PC-3 (cell line): ENCODE data around the gene RBMS2.

Source experiments
- EZH2 ChIP-seq: fragments of 300-600 bp; sonication (generic); IDR thresholded peaks from one replicate; pipeline ENCODE4 v1.6.1; 2017; ENCODE audit warnings: antibody characterized with exemption, mild to moderate bottlenecking, low read length; ENCODE audit not compliant: unreplicated experiment
- TF ChIP-seq, protein P1 (sequence below): fragments of 300-600 bp; sonication (generic); conservative IDR thresholded peaks from 2 replicates; pipeline ENCODE4 v1.5.1; 2017; ENCODE audit warnings: antibody characterized with exemption, low read depth, mild to moderate bottlenecking, low read length

- TF ChIP-seq, protein P1, sequence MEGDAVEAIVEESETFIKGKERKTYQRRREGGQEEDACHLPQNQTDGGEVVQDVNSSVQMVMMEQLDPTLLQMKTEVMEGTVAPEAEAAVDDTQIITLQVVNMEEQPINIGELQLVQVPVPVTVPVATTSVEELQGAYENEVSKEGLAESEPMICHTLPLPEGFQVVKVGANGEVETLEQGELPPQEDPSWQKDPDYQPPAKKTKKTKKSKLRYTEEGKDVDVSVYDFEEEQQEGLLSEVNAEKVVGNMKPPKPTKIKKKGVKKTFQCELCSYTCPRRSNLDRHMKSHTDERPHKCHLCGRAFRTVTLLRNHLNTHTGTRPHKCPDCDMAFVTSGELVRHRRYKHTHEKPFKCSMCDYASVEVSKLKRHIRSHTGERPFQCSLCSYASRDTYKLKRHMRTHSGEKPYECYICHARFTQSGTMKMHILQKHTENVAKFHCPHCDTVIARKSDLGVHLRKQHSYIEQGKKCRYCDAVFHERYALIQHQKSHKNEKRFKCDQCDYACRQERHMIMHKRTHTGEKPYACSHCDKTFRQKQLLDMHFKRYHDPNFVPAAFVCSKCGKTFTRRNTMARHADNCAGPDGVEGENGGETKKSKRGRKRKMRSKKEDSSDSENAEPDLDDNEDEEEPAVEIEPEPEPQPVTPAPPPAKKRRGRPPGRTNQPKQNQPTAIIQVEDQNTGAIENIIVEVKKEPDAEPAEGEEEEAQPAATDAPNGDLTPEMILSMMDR = no peak
- TF ChIP-seq EZH2 = no peak
These were observed 982 bp downstream of the RBMS2 start for GRCh38 chr12:56522411-56523193.
